Measurements from ENCODE around the gene EHMT1. TPM values are rescaled to one million over a fixed set of nuclear protein-coding genes. Genes with fewer than 3 reads are reported as not detected.

Gene EHMT1
- total RNA-seq, 2 experiments from 2014 or later, result 145 to 295 TPM

GRCh38 chr9:137812356-137813023 lies 193.7 kb downstream of the EHMT1 start:
- no peak overlapping the region for H3K4me3 ChIP-seq (ENCODE audit: low read depth, low read length, poor library complexity, severe bottlenecking)
- H3K79me2 ChIP-seq (ENCODE audit: insufficient read depth, low read depth, low read length), result no peaks in the 10 kb centered on the region
- H3K9me3 ChIP-seq (ENCODE audit: low read length), result no peaks in the 10 kb centered on the region
- peaks cover 97% of the 10 kb centered on the region for H3K36me3 ChIP-seq (ENCODE audit: insufficient read depth, low read length)
- H3K27ac ChIP-seq (ENCODE audit: low read depth, low read length, poor library complexity, severe bottlenecking), result no peak overlapping the region
- no peaks in the 10 kb centered on the region for H4K20me1 ChIP-seq (ENCODE audit: insufficient read depth, low read length)
- TF ChIP-seq CTCF (conservative IDR thresholded peaks at IDR 0.05; ENCODE audit: low read length) (no peak), EZH2phosphoT487 (IDR thresholded peaks at IDR 0.05; ENCODE audit: borderline replicate concordance, low read depth, low read length) (no peak)
- peaks cover 5% of the 10 kb centered on the region for H3K4me1 ChIP-seq (ENCODE audit: insufficient read depth, low read length, poor library complexity, severe bottlenecking)
- intact Hi-C loops (cut with micrococcal nuclease; ENCODE audit: unreplicated experiment), result no loop called here
- ChIA-PET CTCF (ENCODE audit: unreplicated experiment) (no interaction called here), POLR2A (no interaction called here)
- BruUV-seq (replicated peaks), result no TSS peak
- H3K4me2 ChIP-seq (ENCODE audit: low read length), result no peak overlapping the region
- H3K9me2 ChIP-seq (ENCODE audit: insufficient read depth, low read length), result no peaks in the 10 kb centered on the region
- no peak for DNase-seq (ENCODE audit: low spot score)
- H2AFZ ChIP-seq (ENCODE audit: low read length), result no peak overlapping the region

- DNase-seq (ENCODE audit: low spot score), result no peak
- no peaks in the 10 kb centered on the region for H3K79me2 ChIP-seq (ENCODE audit: insufficient read depth, low read depth, low read length)
- no peaks in the 10 kb centered on the region for H3K9me3 ChIP-seq (ENCODE audit: low read length)
- no peak overlapping the region for H3K27ac ChIP-seq (ENCODE audit: low read depth, low read length, poor library complexity, severe bottlenecking)
- no peak overlapping the region for H2AFZ ChIP-seq (ENCODE audit: low read length)
- no TSS peak for BruUV-seq (replicated peaks)
- no peaks in the 10 kb centered on the region for H3K9me2 ChIP-seq (ENCODE audit: insufficient read depth, low read length)
- H3K4me3 ChIP-seq (ENCODE audit: low read depth, low read length, poor library complexity, severe bottlenecking), result no peak overlapping the region
- CTCF ChIA-PET (ENCODE audit: unreplicated experiment), result no interaction called here
- peaks cover 97% of the 10 kb centered on the region for H3K36me3 ChIP-seq (ENCODE audit: insufficient read depth, low read length)
- no peak overlapping the region for H3K4me2 ChIP-seq (ENCODE audit: low read length)
- H4K20me1 ChIP-seq (ENCODE audit: insufficient read depth, low read length), result no peaks in the 10 kb centered on the region
- TF ChIP-seq EZH2phosphoT487 (IDR thresholded peaks at IDR 0.05; ENCODE audit: borderline replicate concordance, low read depth, low read length) (no peak), CTCF (conservative IDR thresholded peaks at IDR 0.05; ENCODE audit: low read length) (no peak)
- intact Hi-C loops (cut with micrococcal nuclease; ENCODE audit: unreplicated experiment), result no loop called here
- POLR2A ChIA-PET, result no interaction called here
- H3K4me1 ChIP-seq (ENCODE audit: insufficient read depth, low read length, poor library complexity, severe bottlenecking), result peaks cover 5% of the 10 kb centered on the region
Measured at GRCh38 chr9:137813167-137813566, 194.4 kb downstream of the EHMT1 start.

GRCh38 chr9:137813651-137814415 lies 195.0 kb downstream of the EHMT1 start:
- no peak for TF ChIP-seq EZH2phosphoT487 (IDR thresholded peaks at IDR 0.05; ENCODE audit: borderline replicate concordance, low read depth, low read length)
- no peak for TF ChIP-seq CTCF (conservative IDR thresholded peaks at IDR 0.05; ENCODE audit: low read length)
- Histone ChIP-seq H3K79me2 (ENCODE audit: insufficient read depth, low read depth, low read length) (no peaks in the 10 kb centered on the region), H3K27ac (ENCODE audit: low read depth, low read length, poor library complexity, severe bottlenecking) (no peak overlapping the region), H3K4me3 (ENCODE audit: low read depth, low read length, poor library complexity, severe bottlenecking) (no peak overlapping the region), H2AFZ (ENCODE audit: low read length) (no peak overlapping the region), H3K4me1 (ENCODE audit: insufficient read depth, low read length, poor library complexity, severe bottlenecking) (peaks cover 2% of the 10 kb centered on the region), H4K20me1 (ENCODE audit: insufficient read depth, low read length) (no peaks in the 10 kb centered on the region), H3K9me2 (ENCODE audit: insufficient read depth, low read length) (no peaks in the 10 kb centered on the region), H3K4me2 (ENCODE audit: low read length) (no peak overlapping the region), H3K9me3 (ENCODE audit: low read length) (no peaks in the 10 kb centered on the region), H3K36me3 (ENCODE audit: insufficient read depth, low read length) (peaks cover 93% of the 10 kb centered on the region)
- intact Hi-C loops (cut with micrococcal nuclease; ENCODE audit: unreplicated experiment), result no loop called here
- DNase-seq (ENCODE audit: low spot score), result no peak
- ChIA-PET CTCF (ENCODE audit: unreplicated experiment) (no interaction called here), POLR2A (no interaction called here)
- BruUV-seq (replicated peaks), result no TSS peak
